Astrocyte (in vitro differentiated cells and primary cell): ENCODE results near the gene RPH3AL. TPM values are rescaled to one million over a fixed set of nuclear protein-coding genes. Genes with fewer than 3 reads are reported as not detected.

Experiments used
- DNase-seq: peaks from one replicate; pipeline ENCODE4 v3.0.0-alpha.2; 2010; ENCODE audit warnings: low read depth
- FAIRE-seq: peaks from 2 replicates; lab custom pipeline; 2011; peaks lifted over from hg19 to GRCh38; lab: Jason Lieb, UNC
- H2AFZ ChIP-seq: 2 replicates; pipeline ENCODE4 v1.6.0; 2012; ENCODE audit warnings: low read depth, low read length, inconsistent platforms
- H3K27ac ChIP-seq: 2 replicates; pipeline ENCODE4 v1.5.1; 2011; ENCODE audit warnings: low read depth, low read length, inconsistent platforms
- H3K27me3 ChIP-seq: 2 replicates; pipeline ENCODE4 v1.6.0; 2011; ENCODE audit warnings: low read length, inconsistent platforms; ENCODE audit not compliant: insufficient read depth
- H3K36me3 ChIP-seq: 2 replicates; pipeline ENCODE4 v1.5.1; 2011; ENCODE audit warnings: low read length, inconsistent platforms; ENCODE audit not compliant: insufficient read depth
- H3K4me1 ChIP-seq: 2 replicates; pipeline ENCODE4 v1.5.1; 2011; ENCODE audit warnings: low read length, inconsistent platforms; ENCODE audit not compliant: insufficient read depth
- H3K4me2 ChIP-seq: 2 replicates; pipeline ENCODE4 v1.6.0; 2012; ENCODE audit warnings: low read length, inconsistent platforms
- H3K4me3 ChIP-seq: 2 replicates; pipeline ENCODE4 v1.5.1; 2011; ENCODE audit warnings: low read depth, mild to moderate bottlenecking, low read length, inconsistent platforms; ENCODE audit not compliant: insufficient read depth
- H3K79me2 ChIP-seq: 2 replicates; pipeline ENCODE4 v1.6.0; 2012; ENCODE audit warnings: mild to moderate bottlenecking, low read length, inconsistent platforms; ENCODE audit not compliant: insufficient read depth
- H3K9ac ChIP-seq: 2 replicates; pipeline ENCODE4 v1.6.0; 2012; ENCODE audit warnings: mild to moderate bottlenecking, low read length, inconsistent platforms
- H3K9me3 ChIP-seq: 2 replicates; pipeline ENCODE4 v1.5.1; 2012; ENCODE audit warnings: low read depth, mild to moderate bottlenecking, low read length, inconsistent platforms; ENCODE audit not compliant: insufficient read depth
- H4K20me1 ChIP-seq: 2 replicates; pipeline ENCODE4 v1.6.0; 2012; ENCODE audit warnings: low read length, inconsistent platforms; ENCODE audit not compliant: insufficient read depth
- H3K27ac Mint-ChIP-seq: one replicate; pipeline ENCODE4 v1.8.0; 2021; ENCODE audit warnings: mild to moderate bottlenecking, mixed read lengths; ENCODE audit not compliant: unreplicated experiment
- H3K27me3 Mint-ChIP-seq: one replicate; pipeline ENCODE4 v1.8.0; 2021; ENCODE audit warnings: low read depth, mixed read lengths; ENCODE audit not compliant: unreplicated experiment
- H3K36me3 Mint-ChIP-seq: one replicate; pipeline ENCODE4 v1.8.0; 2021; ENCODE audit warnings: low read depth, mixed read lengths; ENCODE audit not compliant: unreplicated experiment
- H3K4me1 Mint-ChIP-seq: one replicate; pipeline ENCODE4 v1.8.0; 2021; ENCODE audit warnings: low read depth, mixed read lengths; ENCODE audit not compliant: unreplicated experiment
- H3K4me3 Mint-ChIP-seq: one replicate; pipeline ENCODE4 v1.8.0; 2021; ENCODE audit warnings: mild to moderate bottlenecking, moderate library complexity, mixed read lengths; ENCODE audit not compliant: unreplicated experiment
- H3K9me3 Mint-ChIP-seq: one replicate; pipeline ENCODE4 v1.8.0; 2021; ENCODE audit warnings: mild to moderate bottlenecking, mixed read lengths; ENCODE audit not compliant: unreplicated experiment
- EZH2 ChIP-seq: IDR thresholded peaks from 2 replicates; pipeline ENCODE4 v1.6.1; 2012; ENCODE audit warnings: mild to moderate bottlenecking, low read length, inconsistent platforms; ENCODE audit not compliant: insufficient read depth
- total RNA-seq: library from RNA; stranded (reverse); gene quantifications from 2 replicates; pipeline ENCODE4 v1.2.1, GENCODE V29; 2021
- TF ChIP-seq, protein P1 (sequence below): IDR thresholded peaks from 2 replicates; pipeline ENCODE4 v1.5.1; 2011; ENCODE audit warnings: low read depth, mild to moderate bottlenecking, inconsistent platforms, low read length, moderate library complexity; ENCODE audit not compliant: insufficient read depth

Gene RPH3AL
- total RNA-seq, 1 donor from 2014 or later: 3.7 TPM

DNA sequence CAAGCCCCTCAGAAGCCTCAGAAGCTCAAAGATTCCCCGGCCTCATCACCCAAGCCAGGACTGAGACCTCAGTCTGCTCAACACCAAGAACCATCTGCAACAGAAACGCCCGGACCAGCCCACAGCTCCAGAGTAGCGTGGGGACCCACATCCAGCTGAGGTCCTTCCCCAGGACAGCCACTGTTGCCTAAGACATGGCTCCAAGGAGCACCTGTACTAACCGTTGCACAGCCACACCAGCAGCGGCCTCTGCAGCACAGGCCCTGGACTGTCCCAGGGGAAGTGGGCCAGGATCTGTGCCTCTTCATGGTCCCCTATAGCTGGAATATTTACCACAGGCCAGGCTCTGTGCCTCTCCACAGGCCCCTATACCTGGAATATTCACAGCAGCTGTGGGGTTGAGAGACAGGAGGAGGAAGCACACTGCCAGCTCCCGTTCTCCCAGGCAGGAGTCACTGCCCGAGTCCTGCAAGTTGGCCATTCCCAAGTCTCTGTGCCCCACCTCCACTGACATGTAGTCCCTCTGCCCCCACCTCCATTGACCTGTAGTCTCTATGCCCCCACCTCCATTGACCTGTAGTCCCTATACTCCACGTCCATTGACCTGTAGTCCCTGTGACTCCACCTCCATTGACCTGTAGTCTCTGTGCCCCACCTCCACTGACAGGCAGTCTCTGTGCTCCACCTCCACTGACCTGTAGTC lies 38.5 kb downstream of the RPH3AL start:
- no peak overlapping the region for H3K4me3 Mint-ChIP-seq
- DNase-seq (no peak), FAIRE-seq (no peak)
- Histone ChIP-seq H3K4me1 (no peaks in the 10 kb centered on the region), H3K4me3 (no peak overlapping the region), H3K36me3 (no peaks in the 10 kb centered on the region), H2AFZ (no peak overlapping the region), H3K27me3 (peaks cover 9% of the 10 kb centered on the region), H4K20me1 (peaks cover 5% of the 10 kb centered on the region), H3K9me3 (peaks cover 11% of the 10 kb centered on the region), H3K79me2 (no peaks in the 10 kb centered on the region), H3K9ac (no peak overlapping the region), H3K27ac (no peak overlapping the region), H3K4me2 (no peak overlapping the region)
- H3K9me3 Mint-ChIP-seq: peaks cover 12% of the 10 kb centered on the region
- no peak for TF ChIP-seq EZH2
- TF ChIP-seq, protein P1, sequence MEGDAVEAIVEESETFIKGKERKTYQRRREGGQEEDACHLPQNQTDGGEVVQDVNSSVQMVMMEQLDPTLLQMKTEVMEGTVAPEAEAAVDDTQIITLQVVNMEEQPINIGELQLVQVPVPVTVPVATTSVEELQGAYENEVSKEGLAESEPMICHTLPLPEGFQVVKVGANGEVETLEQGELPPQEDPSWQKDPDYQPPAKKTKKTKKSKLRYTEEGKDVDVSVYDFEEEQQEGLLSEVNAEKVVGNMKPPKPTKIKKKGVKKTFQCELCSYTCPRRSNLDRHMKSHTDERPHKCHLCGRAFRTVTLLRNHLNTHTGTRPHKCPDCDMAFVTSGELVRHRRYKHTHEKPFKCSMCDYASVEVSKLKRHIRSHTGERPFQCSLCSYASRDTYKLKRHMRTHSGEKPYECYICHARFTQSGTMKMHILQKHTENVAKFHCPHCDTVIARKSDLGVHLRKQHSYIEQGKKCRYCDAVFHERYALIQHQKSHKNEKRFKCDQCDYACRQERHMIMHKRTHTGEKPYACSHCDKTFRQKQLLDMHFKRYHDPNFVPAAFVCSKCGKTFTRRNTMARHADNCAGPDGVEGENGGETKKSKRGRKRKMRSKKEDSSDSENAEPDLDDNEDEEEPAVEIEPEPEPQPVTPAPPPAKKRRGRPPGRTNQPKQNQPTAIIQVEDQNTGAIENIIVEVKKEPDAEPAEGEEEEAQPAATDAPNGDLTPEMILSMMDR: no peak
- peaks cover 3% of the 10 kb centered on the region for H3K4me1 Mint-ChIP-seq
- no peak overlapping the region for H3K27ac Mint-ChIP-seq
- H3K27me3 Mint-ChIP-seq: peaks cover 23% of the 10 kb centered on the region
- H3K36me3 Mint-ChIP-seq: no peaks in the 10 kb centered on the region

DNA sequence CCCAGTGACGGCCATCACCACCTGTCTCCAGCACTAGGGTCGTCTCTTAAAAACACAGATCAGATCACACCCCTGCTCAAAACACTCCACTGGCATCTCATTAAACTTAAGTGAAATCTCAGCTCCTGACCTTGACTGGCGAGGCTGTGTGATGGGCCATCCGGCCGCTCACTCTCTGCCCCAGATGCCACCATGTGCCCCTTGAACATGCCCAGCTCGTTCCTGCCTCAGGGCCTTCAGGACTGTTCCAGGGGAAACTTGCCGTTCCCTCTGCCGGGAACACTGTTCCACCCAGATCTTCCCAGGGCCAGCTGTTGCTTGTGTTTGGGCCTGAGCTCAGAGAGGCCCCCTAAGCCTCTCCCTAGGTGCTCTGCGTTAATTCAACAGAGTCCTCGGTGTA lies 39.4 kb downstream of the RPH3AL start:
- Mint-ChIP-seq H3K4me1 (peaks cover 3% of the 10 kb centered on the region), H3K27me3 (peaks cover 26% of the 10 kb centered on the region), H3K36me3 (no peaks in the 10 kb centered on the region), H3K27ac (no peak overlapping the region), H3K4me3 (no peak overlapping the region), H3K9me3 (peaks cover 10% of the 10 kb centered on the region)
- TF ChIP-seq, protein P1: no peak
- no peak for TF ChIP-seq EZH2
- no peaks in the 10 kb centered on the region for H3K79me2 ChIP-seq
- H3K4me2 ChIP-seq: no peak overlapping the region
- no peak for DNase-seq
- no peaks in the 10 kb centered on the region for H3K36me3 ChIP-seq
- H3K27ac ChIP-seq: no peak overlapping the region
- H3K4me3 ChIP-seq: no peak overlapping the region
- H3K9ac ChIP-seq: no peak overlapping the region
- no peaks in the 10 kb centered on the region for H3K4me1 ChIP-seq
- H3K9me3 ChIP-seq: peaks cover 11% of the 10 kb centered on the region
- H3K27me3 ChIP-seq: peaks cover 9% of the 10 kb centered on the region
- peaks cover 5% of the 10 kb centered on the region for H4K20me1 ChIP-seq
- no peak for FAIRE-seq
- H2AFZ ChIP-seq: no peak overlapping the region

DNA sequence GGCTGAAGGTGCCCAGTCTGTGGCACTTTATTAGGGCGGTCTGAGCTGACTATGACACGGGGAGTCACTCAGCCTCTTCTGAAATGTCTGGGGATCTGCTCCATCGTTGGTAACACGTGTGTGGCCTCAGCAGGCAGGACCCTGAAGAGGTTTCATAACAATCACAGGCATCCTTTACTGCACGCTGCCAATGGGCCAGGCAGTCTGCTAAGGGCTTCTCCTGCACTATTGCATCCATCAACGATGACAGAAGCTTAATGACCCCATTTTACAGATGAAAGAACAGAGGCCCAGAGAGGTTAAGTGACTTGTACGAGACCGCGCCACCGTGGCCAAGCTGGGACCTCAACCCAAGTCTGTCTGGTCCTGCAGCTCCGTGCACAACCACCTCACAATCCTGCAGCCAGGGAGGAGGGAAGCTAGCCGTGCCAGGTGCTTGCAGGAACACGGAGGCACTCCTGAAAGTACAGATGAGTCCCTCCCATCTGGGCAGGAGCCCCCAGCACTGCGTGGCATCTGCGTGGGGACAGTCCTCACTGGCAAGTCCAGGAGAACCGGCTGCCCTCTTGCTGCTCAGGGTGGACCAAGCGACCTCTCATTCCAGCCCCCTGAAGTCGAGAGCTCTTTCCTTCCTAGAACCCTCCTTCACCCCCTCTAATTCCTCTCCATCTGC lies 40.0 kb downstream of the RPH3AL start:
- Histone ChIP-seq H3K36me3 (no peaks in the 10 kb centered on the region), H3K4me3 (no peak overlapping the region), H4K20me1 (peaks cover 5% of the 10 kb centered on the region), H2AFZ (no peak overlapping the region), H3K4me1 (no peaks in the 10 kb centered on the region), H3K27ac (no peak overlapping the region), H3K4me2 (no peak overlapping the region), H3K27me3 (peaks cover 9% of the 10 kb centered on the region), H3K79me2 (no peaks in the 10 kb centered on the region), H3K9ac (no peak overlapping the region), H3K9me3 (peaks cover 11% of the 10 kb centered on the region)
- no peak for DNase-seq
- peaks cover 3% of the 10 kb centered on the region for H3K4me1 Mint-ChIP-seq
- no peak overlapping the region for H3K4me3 Mint-ChIP-seq
- H3K36me3 Mint-ChIP-seq: peaks cover 5% of the 10 kb centered on the region
- TF ChIP-seq EZH2: no peak
- TF ChIP-seq, protein P1: no peak
- peaks cover 31% of the 10 kb centered on the region for H3K27me3 Mint-ChIP-seq
- peaks cover 6% of the 10 kb centered on the region for H3K9me3 Mint-ChIP-seq
- no peak for FAIRE-seq
- no peak overlapping the region for H3K27ac Mint-ChIP-seq
